Central memory CD8-positive, alpha-beta T cell (primary cell): ENCODE data around the gene PCDHGB7.
A peak's percentile ranks its signal among the peaks of the same experiment; 100 is the strongest.
"Not testable (repeated sequence)": the region's sequence is repeated elsewhere in the genome, so short reads cannot be mapped to it uniquely, and the experiment has no call there.

ENCODE experiments used
- ATAC-seq: fragments of 150-1000 bp; cut with Tn5 transposase; replicated peaks from 2 replicates; pipeline ENCODE4 v1.10.0; 2022; ENCODE audit warnings: mild to moderate bottlenecking, moderate FRiP score, moderate number of reproducible peaks; ENCODE audit not compliant: poor library complexity, severe bottlenecking; ENCODE audit errors: extremely low read depth
- DNase-seq, 2 donors: peaks; one replicate each; pipeline ENCODE4 v3.0.0; 2021; ENCODE audit warnings: low spot score in 2 of 2
- H3K27ac Mint-ChIP-seq: one replicate; pipeline ENCODE4 v1.8.0; 2022; ENCODE audit warnings: low read depth, mild to moderate bottlenecking, moderate library complexity, mixed read lengths
- H3K27me3 Mint-ChIP-seq: one replicate; pipeline ENCODE4 v1.8.0; 2022; ENCODE audit warnings: mixed read lengths
- H3K36me3 Mint-ChIP-seq: one replicate; pipeline ENCODE4 v1.8.0; 2022; ENCODE audit warnings: mild to moderate bottlenecking, moderate library complexity, mixed read lengths; ENCODE audit not compliant: insufficient read depth
- H3K4me1 Mint-ChIP-seq: one replicate; pipeline ENCODE4 v1.8.0; 2022; ENCODE audit warnings: mixed read lengths
- H3K4me3 Mint-ChIP-seq: one replicate; pipeline ENCODE4 v1.8.0; 2022; ENCODE audit warnings: mild to moderate bottlenecking, moderate library complexity, mixed read lengths
- H3K9me3 Mint-ChIP-seq: one replicate; pipeline ENCODE4 v1.8.0; 2022; ENCODE audit warnings: mixed read lengths

Gene PCDHGB7

DNA sequence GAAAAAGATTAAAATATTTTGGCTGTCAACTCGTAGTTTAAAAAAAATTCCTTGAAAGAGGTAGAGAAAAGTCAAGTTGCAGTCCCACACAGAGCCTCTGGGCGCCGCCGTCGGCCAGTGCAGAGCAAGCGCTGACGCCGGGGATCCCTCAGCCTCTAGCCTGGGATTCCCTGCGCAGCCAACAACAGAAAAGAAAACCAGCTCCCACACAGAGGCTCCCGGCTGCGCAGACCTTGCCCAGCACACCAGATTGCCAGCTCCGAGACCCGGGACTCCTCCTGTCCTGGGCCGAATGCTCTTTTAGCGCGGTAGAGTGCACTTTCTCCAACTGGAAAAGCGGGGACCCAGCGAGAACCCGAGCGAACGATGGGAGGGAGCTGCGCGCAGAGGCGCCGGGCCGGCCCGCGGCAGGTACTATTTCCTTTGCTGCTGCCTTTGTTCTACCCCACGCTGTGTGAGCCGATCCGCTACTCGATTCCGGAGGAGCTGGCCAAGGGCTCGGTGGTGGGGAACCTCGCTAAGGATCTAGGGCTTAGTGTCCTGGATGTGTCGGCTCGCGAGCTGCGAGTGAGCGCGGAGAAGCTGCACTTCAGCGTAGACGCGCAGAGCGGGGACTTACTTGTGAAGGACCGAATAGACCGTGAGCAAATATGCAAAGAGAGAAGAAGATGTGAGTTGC is at the start of gene PCDHGB7:
Gene PCDHGB7 (plus strand): TSS at position 184 of the 679 bp plus-strand sequence. CDS start 183 bp downstream, at position 367.
- H3K4me3 Mint-ChIP-seq: peak within 1 kb of the TSS; percentile 42

DNA sequence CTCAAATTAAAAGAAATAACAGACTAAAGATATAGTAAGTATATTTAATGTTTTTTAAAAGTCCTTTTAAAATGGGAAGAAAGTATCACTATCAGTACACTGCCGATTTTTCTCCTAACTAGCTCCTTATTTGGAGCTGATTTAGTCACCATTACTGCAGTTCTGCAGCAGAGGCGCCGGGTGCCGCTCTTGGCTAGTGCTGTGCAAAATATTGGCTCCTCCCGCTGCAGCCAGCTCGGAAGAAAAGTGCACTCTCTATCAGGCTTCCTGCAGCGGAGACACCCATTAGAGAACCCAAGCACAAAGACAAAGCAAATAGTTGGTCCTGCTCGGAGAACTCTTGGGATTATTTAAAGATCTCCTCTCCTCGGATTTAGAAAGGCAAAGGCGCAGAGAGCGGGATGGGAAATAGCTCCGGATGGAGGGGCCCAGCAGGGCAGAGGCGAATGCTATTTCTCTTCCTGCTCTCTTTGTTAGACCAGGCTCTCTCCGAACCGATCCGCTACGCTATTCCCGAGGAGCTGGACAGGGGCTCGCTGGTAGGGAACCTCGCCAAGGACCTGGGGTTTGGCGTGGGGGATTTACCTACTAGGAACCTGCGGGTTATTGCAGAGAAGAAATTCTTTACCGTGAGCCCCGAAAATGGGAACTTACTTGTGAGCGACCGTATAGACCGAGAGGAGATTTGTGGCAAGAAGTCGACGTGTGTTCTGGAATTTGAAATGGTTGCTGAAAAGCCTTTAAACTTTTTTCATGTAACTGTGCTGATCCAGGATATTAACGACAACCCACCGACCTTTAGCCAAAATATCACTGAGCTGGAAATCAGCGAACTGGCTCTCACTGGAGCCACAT is 47.3 kb upstream of the PCDHGB7 start, which contains the start of gene PCDHGB3:
Gene PCDHGB3 (plus strand): TSS at position 249 of the 855 bp plus-strand sequence. CDS start 153 bp downstream, at position 402.
- Mint-ChIP-seq H3K27me3 (peaks cover 64% of the 10 kb centered on the region), H3K27ac (no peak within 1 kb of the TSS), H3K36me3 (peaks cover 8% of the 10 kb centered on the region), H3K9me3 (peaks cover 12% of the 10 kb centered on the region), H3K4me1 (peaks cover 8% of the 10 kb centered on the region), H3K4me3 (peak within 1 kb of the TSS; percentile 79)
- DNase-seq (no peak), ATAC-seq (peak; percentile 70)

More for the DNA sequence above, at the start of gene PCDHGB7:
- Mint-ChIP-seq H3K4me1 (peaks cover 24% of the 10 kb centered on the region), H3K36me3 (peaks cover 18% of the 10 kb centered on the region), H3K27me3 (peaks cover 92% of the 10 kb centered on the region)
- not testable (repeated sequence) for H3K9me3 Mint-ChIP-seq, H3K27ac Mint-ChIP-seq, ATAC-seq, DNase-seq

DNA sequence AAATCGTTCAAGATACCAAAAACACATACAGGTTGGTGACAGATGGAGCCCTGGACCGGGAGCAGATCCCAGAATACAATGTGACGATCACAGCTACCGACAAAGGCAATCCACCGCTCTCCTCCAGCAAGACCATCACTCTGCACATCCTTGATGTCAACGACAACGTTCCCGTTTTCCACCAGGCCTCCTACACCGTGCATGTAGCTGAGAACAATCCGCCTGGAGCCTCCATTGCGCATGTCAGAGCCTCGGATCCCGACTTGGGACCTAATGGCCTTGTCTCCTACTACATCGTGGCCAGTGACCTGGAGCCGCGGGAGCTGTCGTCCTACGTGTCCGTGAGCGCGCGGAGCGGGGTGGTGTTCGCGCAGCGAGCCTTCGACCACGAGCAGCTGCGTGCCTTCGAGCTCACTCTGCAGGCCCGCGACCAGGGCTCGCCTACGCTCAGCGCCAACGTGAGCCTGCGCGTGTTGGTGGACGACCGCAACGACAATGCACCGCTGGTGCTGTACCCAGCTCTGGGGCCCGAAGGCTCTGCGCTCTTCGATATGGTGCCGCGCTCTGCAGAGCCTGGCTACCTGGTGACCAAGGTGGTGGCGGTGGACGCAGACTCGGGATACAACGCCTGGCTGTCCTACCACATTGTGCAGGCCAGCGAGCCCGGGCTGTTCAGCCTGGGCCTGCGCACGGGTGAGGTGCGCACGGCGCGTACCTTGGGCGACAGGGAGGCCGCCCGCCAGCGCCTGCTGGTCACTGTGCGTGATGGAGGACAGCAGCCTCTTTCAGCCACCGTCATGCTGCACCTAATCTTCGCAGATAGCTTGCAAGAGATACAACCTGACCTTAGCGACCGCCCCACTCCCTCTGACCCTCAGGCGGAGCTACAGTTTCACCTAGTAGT is 45.7 kb upstream of the PCDHGB7 start:
- Mint-ChIP-seq H3K36me3 (peaks cover 2% of the 10 kb centered on the region), H3K4me3 (no peak overlapping the region), H3K4me1 (peaks cover 8% of the 10 kb centered on the region), H3K27me3 (peaks cover 48% of the 10 kb centered on the region), H3K27ac (no peak overlapping the region), H3K9me3 (peaks cover 6% of the 10 kb centered on the region)
- no peak for DNase-seq
- no peak for ATAC-seq

DNA sequence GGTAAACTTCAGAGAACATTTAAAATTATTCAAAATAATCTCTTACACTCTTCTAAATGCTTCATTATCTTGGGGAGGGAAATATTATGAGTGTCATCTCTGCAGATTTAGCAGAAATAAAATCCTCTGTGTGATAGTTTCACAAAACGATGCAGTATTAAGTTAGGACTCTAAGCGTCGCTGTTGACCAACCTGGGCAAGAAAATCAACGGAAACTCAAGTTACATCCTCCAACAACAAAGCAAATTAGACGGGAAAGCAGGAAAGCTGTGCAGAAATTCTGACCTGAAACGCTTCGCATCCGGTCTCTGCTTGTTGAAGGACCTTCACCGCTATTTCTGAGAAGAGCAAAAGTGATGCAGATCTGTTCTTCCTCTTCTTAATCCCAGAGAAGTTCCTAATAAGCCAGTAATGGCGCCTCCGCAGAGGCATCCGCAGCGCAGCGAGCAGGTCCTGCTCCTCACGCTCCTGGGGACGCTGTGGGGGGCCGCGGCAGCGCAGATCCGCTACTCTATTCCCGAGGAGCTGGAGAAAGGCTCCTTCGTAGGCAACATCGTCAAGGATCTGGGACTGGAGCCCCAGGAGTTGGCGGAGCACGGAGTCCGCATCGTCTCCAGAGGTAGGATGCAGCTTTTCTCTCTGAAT is 43.7 kb upstream of the PCDHGB7 start, which contains the start of gene PCDHGA6:
Gene PCDHGA6 (plus strand): TSS at position 219 of the 645 bp plus-strand sequence. CDS start 193 bp downstream, at position 412.
- Mint-ChIP-seq H3K27me3 (peaks cover 35% of the 10 kb centered on the region), H3K27ac (no peak within 1 kb of the TSS), H3K4me3 (no peak within 1 kb of the TSS), H3K9me3 (peaks cover 9% of the 10 kb centered on the region), H3K4me1 (peaks cover 8% of the 10 kb centered on the region), H3K36me3 (peaks cover 2% of the 10 kb centered on the region)
- no peak for ATAC-seq
- DNase-seq: no peak

DNA sequence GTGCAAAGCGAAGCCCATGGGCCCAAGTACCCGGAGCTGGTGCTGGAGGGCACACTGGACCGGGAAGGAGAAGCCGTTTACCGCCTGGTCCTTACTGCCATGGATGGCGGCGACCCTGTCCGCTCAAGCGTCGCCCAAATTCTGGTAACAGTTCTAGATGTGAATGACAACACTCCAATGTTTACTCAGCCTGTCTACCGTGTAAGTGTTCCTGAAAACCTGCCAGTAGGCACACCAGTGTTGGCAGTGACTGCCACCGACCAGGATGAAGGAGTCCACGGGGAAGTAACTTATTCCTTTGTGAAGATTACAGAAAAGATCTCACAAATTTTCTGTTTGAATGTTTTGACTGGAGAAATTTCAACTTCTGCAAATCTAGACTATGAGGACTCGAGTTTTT is 42.9 kb upstream of the PCDHGB7 start:
- Mint-ChIP-seq H3K4me1 (peaks cover 8% of the 10 kb centered on the region), H3K9me3 (peaks cover 10% of the 10 kb centered on the region), H3K27ac (no peak overlapping the region), H3K27me3 (peaks cover 31% of the 10 kb centered on the region), H3K4me3 (no peak overlapping the region), H3K36me3 (peaks cover 2% of the 10 kb centered on the region)
- ATAC-seq: no peak
- no peak for DNase-seq

DNA sequence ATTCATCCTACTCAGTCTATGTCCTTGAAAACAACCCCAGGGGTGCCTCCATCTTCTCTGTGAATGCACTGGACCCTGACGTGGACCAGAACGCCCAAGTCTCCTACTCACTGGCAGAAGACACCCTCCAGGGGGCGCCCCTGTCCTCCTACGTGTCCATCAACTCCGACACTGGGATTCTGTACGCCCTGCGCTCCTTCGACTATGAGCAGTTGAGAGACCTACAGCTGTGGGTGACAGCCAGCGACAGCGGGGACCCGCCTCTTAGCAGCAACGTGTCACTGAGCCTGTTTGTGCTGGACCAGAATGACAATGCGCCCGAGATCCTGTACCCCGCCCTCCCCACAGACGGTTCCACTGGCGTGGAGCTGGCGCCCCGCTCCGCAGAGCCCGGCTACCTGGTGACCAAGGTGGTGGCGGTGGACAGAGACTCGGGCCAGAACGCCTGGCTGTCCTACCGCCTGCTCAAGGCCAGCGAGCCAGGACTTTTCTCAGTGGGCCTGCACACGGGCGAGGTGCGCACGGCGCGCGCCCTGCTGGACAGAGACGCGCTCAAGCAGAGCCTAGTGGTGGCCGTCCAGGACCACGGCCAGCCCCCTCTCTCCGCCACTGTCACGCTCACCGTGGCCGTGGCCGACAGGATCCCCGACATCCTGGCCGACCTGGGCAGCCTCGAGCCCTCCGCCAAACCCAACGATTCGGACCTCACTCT is 41.9 kb upstream of the PCDHGB7 start:
- not testable (repeated sequence) for H3K4me3 Mint-ChIP-seq, H3K36me3 Mint-ChIP-seq, H3K9me3 Mint-ChIP-seq, H3K4me1 Mint-ChIP-seq, ATAC-seq, DNase-seq, H3K27ac Mint-ChIP-seq
- H3K27me3 Mint-ChIP-seq: peaks cover 21% of the 10 kb centered on the region

DNA sequence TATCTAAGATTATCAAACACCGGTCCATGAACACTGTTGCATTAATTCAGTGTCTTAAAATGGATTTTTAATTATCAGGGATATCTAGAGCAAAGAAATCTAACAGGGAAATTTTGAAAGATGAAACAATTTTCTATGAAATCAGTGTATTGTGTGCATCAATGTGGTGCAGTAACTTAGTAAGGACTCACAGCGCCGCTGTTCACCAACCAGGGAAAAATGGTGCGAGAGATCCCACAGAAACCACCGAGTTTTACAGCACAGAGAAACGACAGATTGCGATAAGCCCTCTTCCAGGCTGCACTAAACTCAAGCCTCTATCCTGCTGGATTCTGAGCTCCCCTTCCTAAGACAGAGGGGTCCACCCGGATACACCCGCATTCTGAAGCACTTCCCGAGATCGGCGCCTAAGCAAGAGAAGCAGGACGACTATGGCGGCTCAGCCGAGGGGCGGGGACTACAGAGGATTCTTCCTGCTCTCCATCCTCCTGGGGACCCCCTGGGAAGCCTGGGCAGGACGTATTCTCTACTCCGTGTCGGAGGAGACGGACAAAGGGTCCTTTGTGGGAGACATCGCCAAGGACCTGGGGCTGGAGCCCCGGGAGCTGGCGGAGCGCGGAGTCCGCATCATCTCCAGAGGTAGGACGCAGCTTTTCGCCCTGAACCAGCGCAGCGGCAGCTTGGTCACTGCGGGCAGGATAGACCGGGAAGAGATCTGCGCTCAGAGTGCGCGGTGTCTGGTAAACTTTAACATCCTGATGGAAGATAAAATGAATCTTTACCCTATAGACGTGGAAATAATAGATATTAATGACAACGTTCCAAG is 34.8 kb upstream of the PCDHGB7 start, which contains the start of gene PCDHGA7:
Gene PCDHGA7 (plus strand): TSS at position 274 of the 826 bp plus-strand sequence. CDS start 158 bp downstream, at position 432.
- peaks cover 49% of the 10 kb centered on the region for H3K27me3 Mint-ChIP-seq
- ATAC-seq (no peak), DNase-seq (no peak)
- H3K9me3 Mint-ChIP-seq: peaks cover 13% of the 10 kb centered on the region
- H3K4me3 Mint-ChIP-seq: peak within 1 kb of the TSS; percentile 52
- H3K4me1 Mint-ChIP-seq: no peaks in the 10 kb centered on the region
- H3K27ac Mint-ChIP-seq: no peak within 1 kb of the TSS
- H3K36me3 Mint-ChIP-seq: peaks cover 3% of the 10 kb centered on the region

DNA sequence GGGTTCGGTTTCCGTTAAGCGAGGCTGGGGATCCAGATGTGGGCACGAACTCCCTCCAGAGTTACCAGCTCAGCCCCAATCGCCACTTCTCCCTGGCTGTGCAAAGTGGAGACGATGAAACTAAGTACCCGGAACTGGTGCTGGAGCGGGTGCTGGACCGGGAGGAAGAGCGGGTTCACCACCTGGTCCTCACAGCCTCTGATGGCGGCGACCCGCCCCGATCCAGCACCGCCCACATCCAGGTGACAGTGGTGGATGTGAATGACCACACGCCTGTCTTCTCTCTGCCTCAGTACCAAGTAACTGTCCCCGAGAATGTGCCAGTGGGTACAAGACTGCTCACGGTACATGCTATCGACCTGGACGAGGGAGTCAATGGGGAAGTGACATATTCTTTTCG is 34.1 kb upstream of the PCDHGB7 start:
- Mint-ChIP-seq H3K4me1 (no peaks in the 10 kb centered on the region), H3K9me3 (peaks cover 14% of the 10 kb centered on the region), H3K4me3 (peak overlapping the region; percentile 52), H3K27ac (no peak overlapping the region), H3K27me3 (peaks cover 52% of the 10 kb centered on the region), H3K36me3 (peaks cover 3% of the 10 kb centered on the region)
- no peak for DNase-seq
- ATAC-seq: no peak

DNA sequence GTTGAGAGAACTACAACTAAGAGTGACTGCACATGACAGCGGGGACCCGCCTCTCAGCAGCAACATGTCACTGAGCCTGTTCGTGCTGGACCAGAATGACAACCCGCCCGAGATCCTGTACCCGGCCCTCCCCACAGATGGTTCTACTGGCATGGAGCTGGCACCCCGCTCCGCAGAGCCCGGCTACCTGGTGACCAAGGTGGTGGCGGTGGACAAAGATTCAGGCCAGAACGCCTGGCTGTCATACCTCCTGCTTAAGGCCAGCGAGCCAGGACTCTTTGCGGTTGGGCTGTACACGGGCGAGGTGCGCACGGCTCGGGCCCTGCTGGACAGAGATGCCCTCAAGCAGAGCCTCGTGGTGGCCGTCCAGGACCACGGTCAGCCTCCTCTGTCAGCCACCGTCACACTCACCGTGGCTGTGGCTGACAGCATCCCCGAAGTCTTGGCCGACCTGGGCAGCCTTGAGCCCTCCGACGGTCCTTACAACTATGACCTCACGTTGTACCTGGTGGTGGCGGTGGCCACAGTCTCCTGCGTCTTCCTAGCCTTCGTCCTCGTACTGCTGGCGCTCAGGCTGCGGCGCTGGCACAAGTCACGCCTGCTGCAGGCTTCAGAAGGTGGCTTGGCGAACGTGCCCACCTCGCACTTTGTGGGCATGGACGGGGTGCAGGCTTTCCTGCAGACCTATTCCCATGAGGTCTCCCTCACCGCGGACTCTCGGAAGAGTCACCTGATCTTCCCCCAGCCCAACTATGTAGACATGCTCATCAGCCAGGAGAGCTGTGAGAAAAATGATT is 32.8 kb upstream of the PCDHGB7 start:
- no peak for DNase-seq
- no peak overlapping the region for H3K4me3 Mint-ChIP-seq
- H3K4me1 Mint-ChIP-seq: no peaks in the 10 kb centered on the region
- H3K27ac Mint-ChIP-seq: no peak overlapping the region
- peaks cover 3% of the 10 kb centered on the region for H3K36me3 Mint-ChIP-seq
- peaks cover 14% of the 10 kb centered on the region for H3K9me3 Mint-ChIP-seq
- H3K27me3 Mint-ChIP-seq: peaks cover 62% of the 10 kb centered on the region
- no peak for ATAC-seq
